GM03348 (cell line): Measurements from ENCODE around the gene NOL3.

Experiments used
- DNase-seq: peaks from one replicate; pipeline ENCODE4 v3.0.0; 2012; ENCODE audit warnings: low spot score

Gene NOL3

DNA sequence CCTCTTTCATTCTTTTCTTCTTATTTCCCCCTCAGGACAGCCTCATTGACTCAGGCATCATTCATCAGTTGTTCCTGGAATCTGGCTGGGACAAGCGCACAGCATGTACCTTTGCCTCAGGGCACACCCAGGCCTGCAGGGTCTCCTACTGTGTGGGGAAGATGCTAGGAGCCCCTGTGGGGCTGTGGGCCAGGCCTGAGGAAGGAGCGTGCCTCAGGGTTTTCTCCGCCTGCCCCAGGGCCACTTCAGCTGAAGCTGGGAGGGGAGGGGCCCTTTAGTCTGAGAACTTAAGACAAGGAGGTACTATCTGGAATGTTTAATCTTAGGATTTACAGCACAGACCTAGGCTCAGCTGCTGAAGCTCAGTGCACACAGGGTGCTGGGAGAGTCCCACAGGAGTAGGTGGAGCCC lies 36.5 kb downstream of the NOL3 start:
- no peak for DNase-seq

DNA sequence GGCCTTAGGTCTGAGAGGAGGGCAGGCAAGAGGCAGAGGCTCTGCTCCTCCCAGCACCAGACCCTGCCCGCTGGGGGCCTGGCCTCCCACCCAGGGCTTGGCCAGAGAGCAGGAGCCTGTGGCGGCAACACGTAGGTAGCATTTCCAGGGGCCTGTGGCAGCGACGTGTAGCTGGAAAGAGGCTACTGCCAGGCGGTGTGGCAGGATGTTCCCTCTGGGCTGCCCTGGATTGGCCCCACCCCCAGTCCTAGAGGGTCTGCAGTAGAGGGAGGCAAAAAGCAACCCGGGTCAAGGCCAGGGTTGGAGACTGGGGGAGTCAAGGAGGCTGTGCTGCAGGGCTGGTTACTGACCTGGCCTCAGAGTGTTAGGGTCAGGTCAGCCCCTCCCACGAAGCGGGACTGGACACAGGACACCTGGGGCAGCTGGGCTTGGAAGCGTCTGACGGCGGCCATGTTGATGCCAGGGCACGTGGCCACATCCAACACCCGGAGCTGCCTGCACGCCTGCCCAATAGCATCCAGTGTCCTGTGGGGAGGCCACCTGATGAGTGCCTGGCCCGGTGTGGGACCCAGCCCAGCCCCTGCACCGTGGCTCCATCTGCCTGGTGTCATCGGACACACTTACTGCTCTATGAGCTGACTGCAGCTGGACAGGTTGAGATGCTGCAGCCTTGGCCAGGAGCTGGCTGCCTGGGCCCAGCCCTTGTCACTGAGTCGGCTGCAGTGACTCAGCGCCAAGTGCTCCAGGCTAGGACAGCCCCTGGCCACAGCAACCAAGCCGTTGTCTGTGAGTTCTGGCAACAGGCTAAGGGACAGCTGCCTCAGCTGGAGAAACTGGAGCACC lies 37.1 kb downstream of the NOL3 start:
- peak; percentile 40 for DNase-seq

DNA sequence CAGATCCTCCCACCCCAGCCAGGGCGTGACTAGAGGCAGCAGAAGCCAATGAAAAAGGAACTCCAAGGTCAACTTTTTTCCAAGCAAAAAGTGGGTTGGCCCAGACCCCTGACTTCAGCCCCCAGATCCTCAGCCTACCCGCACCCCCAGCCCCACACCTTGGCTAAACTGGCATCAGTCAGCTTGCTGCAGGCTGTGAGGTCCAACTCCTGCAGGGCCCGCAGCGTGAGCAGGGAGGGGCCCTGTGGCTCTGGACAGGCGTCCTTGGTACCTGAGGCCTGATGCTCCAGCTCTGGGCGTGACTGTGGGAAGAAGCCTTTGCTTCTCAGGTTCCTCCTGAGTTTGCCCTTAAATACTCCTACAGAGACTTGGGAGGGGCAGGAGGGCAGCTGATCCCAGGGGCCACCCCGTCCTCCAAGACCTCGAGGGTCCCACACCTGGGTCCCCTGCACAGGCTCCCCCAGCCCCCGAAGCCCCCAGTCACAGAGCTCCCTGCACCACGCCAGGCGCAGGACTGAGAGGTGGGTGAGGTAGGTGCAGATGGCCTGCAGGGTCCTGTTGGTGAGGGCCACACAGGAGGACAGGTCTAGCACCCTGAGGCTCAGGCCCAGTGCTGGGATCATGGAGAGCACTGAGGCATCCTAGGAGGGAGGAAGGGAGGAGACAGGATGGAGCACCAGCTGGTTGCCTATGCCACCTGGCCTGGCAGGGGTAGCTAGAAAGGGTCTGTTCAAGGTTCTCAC lies 38.0 kb downstream of the NOL3 start:
- DNase-seq: no peak

DNA sequence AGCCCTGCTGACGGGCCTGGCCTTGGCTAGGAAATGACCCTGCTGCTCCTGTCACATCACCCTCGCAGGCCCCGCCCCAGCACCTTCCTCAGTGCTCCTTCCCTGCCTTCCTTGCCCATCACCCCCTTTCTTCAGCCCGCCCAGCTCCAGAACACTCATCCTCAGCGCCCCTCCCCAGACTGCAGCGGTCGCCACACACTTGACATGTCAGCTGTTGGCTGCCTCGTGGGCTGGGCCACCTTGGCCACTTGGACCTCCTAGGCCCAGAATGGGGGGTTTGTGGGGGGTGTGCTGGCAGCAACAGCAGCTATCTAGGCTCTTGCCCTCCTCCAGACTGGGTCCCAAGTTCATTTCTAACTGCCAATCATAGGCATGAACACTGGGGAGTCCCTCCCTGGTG lies 39.2 kb downstream of the NOL3 start:
- no peak for DNase-seq

DNA sequence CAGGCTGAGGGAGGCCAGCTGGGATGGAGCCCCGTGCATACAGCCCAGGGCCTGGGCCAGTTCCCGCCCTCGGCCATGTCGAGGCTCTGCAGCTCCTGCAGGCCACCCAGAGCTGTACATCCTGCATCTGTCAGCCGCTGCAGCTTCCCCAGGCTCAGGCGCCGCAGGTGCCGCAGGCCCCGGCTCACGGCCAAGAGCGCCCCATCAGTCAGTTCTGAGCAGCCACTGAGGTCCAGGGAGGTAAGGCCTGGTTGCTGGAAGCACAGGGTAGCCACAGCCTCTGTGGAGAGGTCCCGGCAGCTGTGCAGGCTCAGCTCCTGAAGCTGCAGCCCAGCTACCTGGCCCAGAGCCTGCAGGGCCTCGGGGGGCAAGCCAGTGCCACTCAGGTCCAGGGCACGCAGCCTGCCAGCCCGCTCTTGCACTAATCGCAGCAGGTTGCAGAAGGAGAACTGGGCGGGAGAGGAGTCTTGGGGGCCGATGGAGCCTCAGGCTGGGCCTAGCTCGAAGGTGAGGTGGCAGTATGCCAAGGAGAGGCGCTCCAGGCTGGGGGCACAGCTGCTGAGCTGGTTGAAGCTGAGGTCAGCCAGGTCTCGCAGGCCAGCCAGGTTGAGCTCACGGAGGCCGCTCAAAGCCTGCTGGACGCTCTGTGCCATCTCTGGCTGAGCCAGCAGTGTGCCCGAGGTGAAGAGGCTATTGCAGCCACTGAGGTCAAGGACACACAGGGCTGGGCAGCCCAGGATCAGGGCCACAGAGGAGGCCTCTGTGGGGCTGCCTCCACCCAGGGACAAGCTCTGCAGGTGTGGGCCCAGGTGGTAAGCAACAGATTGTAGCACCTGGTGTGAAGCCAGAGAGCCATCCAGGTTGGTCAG lies 40.0 kb downstream of the NOL3 start:
- DNase-seq: no peak

DNA sequence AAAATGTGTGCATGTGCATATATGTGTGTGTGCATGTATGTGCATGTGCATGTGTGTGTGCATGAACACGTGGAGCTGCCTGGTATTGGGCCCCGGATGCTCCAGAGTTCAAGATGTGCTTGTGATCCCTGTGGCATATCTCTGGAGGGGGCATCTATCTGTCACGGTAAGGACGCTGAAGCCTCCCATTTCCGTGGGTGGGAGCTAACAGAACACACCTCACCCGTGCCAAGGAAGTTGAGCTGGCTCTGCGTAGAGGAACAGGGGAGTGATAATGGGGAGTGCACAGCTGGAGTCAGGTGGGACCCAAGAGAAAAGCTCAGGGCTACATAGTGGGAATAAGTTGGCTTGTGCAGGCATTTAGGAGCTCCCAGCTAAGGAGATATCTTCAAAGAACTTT lies 41.3 kb downstream of the NOL3 start:
- no peak for DNase-seq

DNA sequence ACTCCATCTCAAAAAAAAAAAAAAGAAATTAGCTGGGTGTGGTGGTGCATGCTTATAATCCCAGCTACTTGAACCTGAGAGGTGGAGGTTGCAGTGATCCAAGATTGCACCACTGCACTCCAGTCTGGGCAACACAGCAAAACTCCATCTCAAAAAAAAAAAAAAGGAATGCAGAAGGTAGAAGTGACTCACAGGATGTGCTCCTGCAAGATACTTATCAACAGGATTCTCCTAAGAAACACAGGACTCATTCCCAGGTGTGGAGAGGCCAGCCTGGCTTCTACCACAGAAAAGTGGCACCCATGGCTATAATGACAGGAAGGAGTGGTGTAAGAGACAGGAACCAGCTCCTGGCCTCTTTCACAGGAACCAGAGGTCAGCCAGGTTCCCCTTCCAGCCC lies 42.4 kb downstream of the NOL3 start:
- no peak for DNase-seq

DNA sequence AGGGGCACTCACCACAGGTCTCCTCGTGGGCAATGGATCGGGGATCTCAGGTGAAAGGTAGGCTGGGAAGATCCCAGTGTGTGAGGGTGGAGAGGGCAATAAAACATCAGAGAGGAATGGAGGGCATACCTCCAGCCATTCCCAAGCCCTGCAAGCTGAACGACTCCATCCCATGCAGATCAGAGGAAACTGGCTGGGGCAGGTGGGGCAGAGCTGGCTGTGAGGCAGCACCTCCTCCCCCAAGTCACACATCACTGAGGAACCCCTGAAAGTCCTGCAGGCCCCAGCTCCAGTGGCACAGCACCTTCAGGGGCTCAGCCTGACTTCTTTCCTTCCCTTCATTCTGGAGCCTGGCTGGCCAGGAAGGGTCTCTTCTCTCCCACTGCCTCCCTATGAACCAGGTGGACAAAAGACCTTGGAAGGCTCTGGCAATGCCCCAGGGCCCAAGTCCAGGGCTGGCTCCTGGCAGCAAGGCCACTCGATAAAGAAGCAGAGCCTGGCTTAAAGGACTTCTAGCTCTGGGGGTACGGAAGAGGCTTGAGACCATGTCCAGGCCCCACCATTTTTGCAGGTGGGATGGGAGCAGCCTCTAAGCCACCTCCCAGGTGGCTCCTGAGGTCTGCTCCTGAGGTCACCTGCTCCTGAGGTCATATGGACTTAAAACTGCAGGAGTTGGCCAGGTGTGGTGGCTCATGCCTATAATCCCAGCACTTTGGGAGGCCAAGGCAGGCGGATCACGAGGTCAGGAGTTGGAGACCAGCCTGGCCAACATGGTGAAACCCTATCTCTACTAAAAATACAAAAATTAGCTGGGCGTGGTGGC lies 43.1 kb downstream of the NOL3 start:
- no peak for DNase-seq

DNA sequence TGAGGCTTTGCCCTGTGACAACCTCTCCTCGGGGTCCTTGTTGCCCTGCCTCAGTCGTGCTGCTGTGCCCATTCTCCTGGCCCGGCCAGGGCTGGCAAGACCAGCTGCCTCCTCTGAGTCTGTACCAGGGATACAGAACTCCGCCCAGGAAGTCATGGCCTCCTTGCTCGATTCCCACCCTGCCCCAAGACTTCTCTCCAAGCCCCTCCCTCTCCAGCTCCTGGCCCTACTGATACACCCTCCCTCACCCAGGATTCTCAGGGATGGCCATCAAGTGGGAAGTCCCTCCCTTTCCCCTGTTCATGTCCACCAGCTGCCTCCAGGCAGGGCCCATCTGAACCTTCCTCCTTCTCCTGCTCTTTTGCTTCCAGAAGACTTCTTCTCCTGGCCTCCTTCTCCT lies 45.4 kb downstream of the NOL3 start:
- no peak for DNase-seq

DNA sequence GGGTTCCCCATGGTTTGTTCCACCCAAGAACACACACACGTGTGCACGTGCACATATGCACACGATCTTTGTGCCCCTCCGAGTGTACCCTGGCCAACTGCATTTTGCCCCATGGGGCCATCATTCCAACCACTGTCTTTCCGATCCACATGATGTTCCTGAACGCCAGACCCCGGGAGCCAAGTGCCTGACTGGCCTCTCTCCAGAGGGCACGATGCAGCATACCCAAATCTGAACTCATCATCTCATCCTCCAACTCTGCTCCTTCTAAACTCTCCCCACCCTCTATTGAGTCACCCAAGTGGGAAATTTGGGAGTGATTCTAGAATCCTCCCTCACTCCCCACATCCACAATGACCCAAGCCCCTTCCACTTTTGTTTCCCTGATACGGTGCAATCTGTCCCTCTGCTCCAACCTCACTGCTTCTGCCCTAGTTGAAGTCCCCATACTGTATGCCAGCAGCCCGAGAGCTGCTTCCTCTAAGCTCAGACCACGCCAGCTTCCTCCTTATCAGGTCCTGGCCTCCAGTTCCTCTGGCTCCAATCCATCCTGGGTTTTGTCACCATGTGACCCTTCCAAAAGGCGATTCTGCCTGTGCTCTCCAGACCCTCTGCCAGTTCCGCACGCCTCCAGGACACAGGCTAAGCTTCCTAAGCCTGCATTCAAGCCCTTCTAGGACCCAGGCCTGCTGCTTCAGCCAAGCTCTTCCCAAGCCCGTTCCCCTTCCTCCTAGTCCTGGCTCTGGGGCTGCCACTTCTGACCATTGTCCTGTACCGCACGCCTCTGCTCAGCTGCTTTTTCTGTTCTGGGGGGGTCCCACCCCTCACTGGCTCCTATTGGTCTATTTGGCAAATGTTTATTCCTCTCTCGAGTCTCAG lies 46.5 kb downstream of the NOL3 start:
- DNase-seq: no peak

DNA sequence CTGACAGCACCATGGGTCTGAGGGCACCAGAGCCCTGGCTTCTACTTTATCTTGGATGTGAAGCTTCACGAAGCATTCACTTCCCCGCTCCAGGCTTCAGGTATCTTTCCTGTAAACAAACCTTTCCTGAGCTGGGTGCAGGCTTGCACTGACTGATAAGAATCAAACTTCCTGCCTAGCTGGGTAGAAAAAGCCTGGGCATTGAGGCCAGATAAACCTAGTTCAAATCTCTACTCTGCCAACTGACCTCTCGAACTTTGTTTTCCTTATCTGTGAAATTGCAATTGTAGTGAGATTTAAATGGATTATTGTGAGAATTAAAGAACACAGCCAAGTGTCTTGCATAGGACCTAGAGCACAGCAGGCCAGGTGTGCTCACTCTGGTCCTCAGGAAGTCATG lies 53.7 kb downstream of the NOL3 start:
- no peak for DNase-seq
